ENCODE results near the gene UBE2O.
"Not testable (repeated sequence)": the region's sequence is repeated elsewhere in the genome, so short reads cannot be mapped to it uniquely, and the experiment has no call there.

UBE2O gene

GRCh38 chr17:76353599-76354316, 99.2 kb downstream of the UBE2O start, which contains the start of gene PRPSAP1:
Gene PRPSAP1 (minus strand): TSS chr17:76353916. CDS start chr17:76353703, 213 bp downstream.
- Histone ChIP-seq H3K9ac (peak within 1 kb of the TSS; percentile 94 to 98 (median 97)), H3K4me2 (peak within 1 kb of the TSS; percentile 92 to 99 (median 97)), H3K9me3 (replicated peaks in 1 of 11) (no peaks in the 10 kb centered on the region), H3K4me3 (peak within 1 kb of the TSS; percentile 77 to 96 (median 88)), H3K4me1 (peaks cover 20 to 29% (median 24%) of the 10 kb centered on the region in 10 experiments), H3K27ac (peak within 1 kb of the TSS; percentile 96 to 99 (median 98)), H4K20me1 (peaks cover 0 to 8% (median 0%) of the 10 kb centered on the region in 11 experiments; a peak in 5 of 22 replicates), H3K36me3 (peaks cover 0 to 6% (median 0%) of the 10 kb centered on the region in 11 experiments; a peak in 1 of 22 replicates), H3K27me3 (no peaks in the 10 kb centered on the region)
- TF ChIP-seq Cebpa-rat (IDR thresholded peaks at IDR 0.05) = no peak

- H3K9me3 ChIP-seq (replicated peaks in 1 of 11) = no peaks in the 10 kb centered on the region
- peak overlapping the region; percentile 92 to 99 (median 97) for H3K4me2 ChIP-seq
- H3K27ac ChIP-seq = peak overlapping the region; percentile 50 to 99 (median 98); a peak in 21 of 22 replicates
- H3K4me1 ChIP-seq = peaks cover 20 to 29% (median 24%) of the 10 kb centered on the region in 10 experiments
- peaks cover 0 to 8% (median 0%) of the 10 kb centered on the region in 11 experiments; a peak in 5 of 22 replicates for H4K20me1 ChIP-seq
- peak overlapping the region; percentile 77 to 96 (median 88) for H3K4me3 ChIP-seq
- TF ChIP-seq Cebpa-rat (IDR thresholded peaks at IDR 0.05) = no peak
- H3K27me3 ChIP-seq = no peaks in the 10 kb centered on the region
- H3K36me3 ChIP-seq = peaks cover 0 to 13% (median 2%) of the 10 kb centered on the region in 11 experiments; a peak in 11 of 22 replicates
- peak overlapping the region; percentile 94 to 98 (median 97) for H3K9ac ChIP-seq
Observed at GRCh38 chr17:76353004-76353598, 99.9 kb downstream of the UBE2O start.

- Histone ChIP-seq H3K4me1 (peaks cover 20 to 29% (median 24%) of the 10 kb centered on the region in 10 experiments), H3K4me2 (peak overlapping the region in 10 of 11 experiments; percentile 7 to 99 (median 98); a peak in 10 of 22 replicates), H3K27ac (no peak overlapping the region), H3K27me3 (no peaks in the 10 kb centered on the region), H3K9ac (peak overlapping the region in 3 of 11 experiments; percentile 30 to 95 (median 39); a peak in 2 of 22 replicates), H3K4me3 (no peak overlapping the region), H3K9me3 (replicated peaks in 1 of 11) (no peaks in the 10 kb centered on the region), H3K36me3 (peaks cover 13 to 28% (median 17%) of the 10 kb centered on the region in 11 experiments), H4K20me1 (peaks cover 0 to 8% (median 0%) of the 10 kb centered on the region in 11 experiments; a peak in 5 of 22 replicates)
- TF ChIP-seq Cebpa-rat (IDR thresholded peaks at IDR 0.05) = no peak
Observed at GRCh38 chr17:76351526-76352071, 101.4 kb downstream of the UBE2O start.

- Histone ChIP-seq H3K4me2 (no peak overlapping the region), H3K27ac (no peak overlapping the region), H3K36me3 (peaks cover 25 to 39% (median 28%) of the 10 kb centered on the region in 11 experiments), H3K4me3 (no peak overlapping the region), H4K20me1 (peaks cover 0 to 8% (median 0%) of the 10 kb centered on the region in 11 experiments; a peak in 5 of 22 replicates), H3K4me1 (peaks cover 20 to 29% (median 24%) of the 10 kb centered on the region in 10 experiments), H3K9ac (no peak overlapping the region), H3K9me3 (replicated peaks in 1 of 11) (no peaks in the 10 kb centered on the region), H3K27me3 (no peaks in the 10 kb centered on the region)
- TF ChIP-seq Cebpa-rat (IDR thresholded peaks at IDR 0.05) = no peak
Observed at GRCh38 chr17:76350463-76350862, 102.5 kb downstream of the UBE2O start.

GRCh38 chr17:76346936-76347335, 106.0 kb downstream of the UBE2O start:
- not testable (repeated sequence) for H3K9me3 ChIP-seq (replicated peaks in 1 of 11); H3K9ac ChIP-seq
- H3K36me3 ChIP-seq = peaks cover 53 to 74% (median 60%) of the 10 kb centered on the region in 11 experiments

GRCh38 chr17:76345377-76345974, 107.5 kb downstream of the UBE2O start:
- Histone ChIP-seq H3K4me2 (no peak overlapping the region), H3K27ac (no peak overlapping the region), H3K36me3 (peaks cover 57 to 89% (median 71%) of the 10 kb centered on the region in 11 experiments), H3K9me3 (replicated peaks in 1 of 11) (no peaks in the 10 kb centered on the region), H3K4me3 (no peak overlapping the region), H3K9ac (no peak overlapping the region), H3K4me1 (no peaks in the 10 kb centered on the region), H3K27me3 (no peaks in the 10 kb centered on the region), H4K20me1 (no peaks in the 10 kb centered on the region; a peak in 1 of 22 replicates)
- TF ChIP-seq Cebpa-rat (IDR thresholded peaks at IDR 0.05) = no peak

More at GRCh38 chr17:76346936-76347335, 106.0 kb downstream of the UBE2O start:
- H3K27ac ChIP-seq, H3K4me1 ChIP-seq, H3K4me3 ChIP-seq, H3K4me2 ChIP-seq, H4K20me1 ChIP-seq, H3K27me3 ChIP-seq: not testable (repeated sequence)

- peaks cover 0 to 4% (median 2%) of the 10 kb centered on the region in 10 experiments; a peak in 13 of 20 replicates for H3K4me1 ChIP-seq
- no peak overlapping the region for H3K4me3 ChIP-seq
- TF ChIP-seq Cebpa-rat (IDR thresholded peaks at IDR 0.05) = no peak
- no peaks in the 10 kb centered on the region for H4K20me1 ChIP-seq
- H3K36me3 ChIP-seq = peaks cover 56 to 93% (median 76%) of the 10 kb centered on the region in 11 experiments
- H3K27ac ChIP-seq = no peak overlapping the region
- H3K27me3 ChIP-seq = no peaks in the 10 kb centered on the region
- no peak overlapping the region for H3K9ac ChIP-seq
- no peaks in the 10 kb centered on the region for H3K9me3 ChIP-seq (replicated peaks in 1 of 11)
- H3K4me2 ChIP-seq = no peak overlapping the region
Observed at GRCh38 chr17:76343106-76343505, 109.8 kb downstream of the UBE2O start.

GRCh38 chr17:76341301-76341700, 111.7 kb downstream of the UBE2O start:
- peaks cover 13 to 19% (median 17%) of the 10 kb centered on the region in 10 experiments for H3K4me1 ChIP-seq
- H3K27ac ChIP-seq = no peak overlapping the region
- H3K4me3 ChIP-seq = no peak overlapping the region
- H3K27me3 ChIP-seq = no peaks in the 10 kb centered on the region
- TF ChIP-seq Cebpa-rat (IDR thresholded peaks at IDR 0.05) = no peak
- H3K9me3 ChIP-seq (replicated peaks in 1 of 11) = no peaks in the 10 kb centered on the region
- H4K20me1 ChIP-seq = peaks cover 0 to 7% (median 0%) of the 10 kb centered on the region in 11 experiments; a peak in 3 of 22 replicates
- peaks cover 38 to 75% (median 61%) of the 10 kb centered on the region in 11 experiments for H3K36me3 ChIP-seq
- H3K4me2 ChIP-seq = no peak overlapping the region
- H3K9ac ChIP-seq = no peak overlapping the region

Data from BLaER1 treated with 17β-estradiol and CSF1 and Interleukin-3, amounts not matched to agents 10 nM and 100 nM (cell line).